ENCODE measurements around the gene FABP3. TPM values are rescaled to one million over a fixed set of nuclear protein-coding genes. Genes with fewer than 3 reads are reported as not detected.

Gene FABP3
- total and polyA plus RNA-seq, 2 experiments from 2014 or later, result 2.1 to 4.0 TPM

DNA sequence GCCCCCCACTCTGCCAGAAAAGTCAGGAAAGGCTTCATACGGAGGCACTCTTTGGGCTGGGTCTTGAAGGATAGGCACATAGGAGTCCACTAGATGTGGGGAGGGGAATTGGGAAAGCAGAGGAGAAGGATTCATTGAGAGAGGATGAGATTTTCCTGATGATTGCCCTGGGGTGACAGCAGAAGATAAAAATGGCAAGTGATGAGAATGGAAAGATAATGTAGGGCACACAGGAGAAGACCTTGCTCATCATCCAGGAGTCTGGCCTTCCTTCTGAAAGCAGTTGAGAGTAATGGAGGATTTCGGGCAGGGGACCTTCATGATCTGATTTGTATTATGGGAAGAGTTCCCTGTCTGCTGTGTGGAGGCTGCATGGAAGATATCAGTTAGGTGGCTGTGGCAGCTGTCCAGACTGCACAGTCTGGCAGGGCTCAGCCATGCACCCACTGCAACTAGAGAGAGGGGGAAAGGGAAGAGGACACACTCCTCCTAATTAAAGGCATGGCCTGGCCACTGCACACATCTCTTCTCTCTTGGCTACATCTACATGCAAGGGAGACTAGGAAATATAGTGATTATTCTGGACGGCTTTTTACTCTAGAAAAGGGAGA lies 9.6 kb upstream of the FABP3 start:
- Histone ChIP-seq H3F3A (ENCODE audit: insufficient read depth) (no peaks in the 10 kb centered on the region), H3K9me2 (ENCODE audit: insufficient read depth) (no peaks in the 10 kb centered on the region), H3K4me1 (ENCODE audit: insufficient read depth) (peaks cover 6% of the 10 kb centered on the region; the same call in 1 of the 2 replicates), H3K4me3 (no peak overlapping the region), H3K36me3 (ENCODE audit: low read depth) (no peaks in the 10 kb centered on the region), H3K27ac (no peak overlapping the region), H3K9me3 (ENCODE audit: low read depth) (no peaks in the 10 kb centered on the region), H4K20me1 (ENCODE audit: insufficient read depth) (no peaks in the 10 kb centered on the region), H2AFZ (no peak overlapping the region), H3K4me2 (ENCODE audit: unreplicated experiment) (no peak overlapping the region), H3K27me3 (replicated peaks; ENCODE audit: insufficient read depth) (no peaks in the 10 kb centered on the region), H3K9ac (no peak overlapping the region), H3K79me2 (ENCODE audit: insufficient read depth) (no peaks in the 10 kb centered on the region)
- no peak for TF ChIP-seq EZH2phosphoT487 (IDR thresholded peaks at IDR 0.05; ENCODE audit: insufficient read depth, low read depth)
- no peak for TF ChIP-seq EZH2 (IDR thresholded peaks at IDR 0.05; ENCODE audit: insufficient read depth, poor library complexity, severe bottlenecking)
- WGBS, 2 experiments (ENCODE audit: low coverage in 1 of 2, low lambda C conversion rate in 2 of 2, missing lambda C conversion rate in 2 of 2), result 94 to 100% methylated on average over 3 of the region's 3 CpGs
- in situ Hi-C loops (cut with MboI), result no loop called here
- DNase-seq, result no peak

DNA sequence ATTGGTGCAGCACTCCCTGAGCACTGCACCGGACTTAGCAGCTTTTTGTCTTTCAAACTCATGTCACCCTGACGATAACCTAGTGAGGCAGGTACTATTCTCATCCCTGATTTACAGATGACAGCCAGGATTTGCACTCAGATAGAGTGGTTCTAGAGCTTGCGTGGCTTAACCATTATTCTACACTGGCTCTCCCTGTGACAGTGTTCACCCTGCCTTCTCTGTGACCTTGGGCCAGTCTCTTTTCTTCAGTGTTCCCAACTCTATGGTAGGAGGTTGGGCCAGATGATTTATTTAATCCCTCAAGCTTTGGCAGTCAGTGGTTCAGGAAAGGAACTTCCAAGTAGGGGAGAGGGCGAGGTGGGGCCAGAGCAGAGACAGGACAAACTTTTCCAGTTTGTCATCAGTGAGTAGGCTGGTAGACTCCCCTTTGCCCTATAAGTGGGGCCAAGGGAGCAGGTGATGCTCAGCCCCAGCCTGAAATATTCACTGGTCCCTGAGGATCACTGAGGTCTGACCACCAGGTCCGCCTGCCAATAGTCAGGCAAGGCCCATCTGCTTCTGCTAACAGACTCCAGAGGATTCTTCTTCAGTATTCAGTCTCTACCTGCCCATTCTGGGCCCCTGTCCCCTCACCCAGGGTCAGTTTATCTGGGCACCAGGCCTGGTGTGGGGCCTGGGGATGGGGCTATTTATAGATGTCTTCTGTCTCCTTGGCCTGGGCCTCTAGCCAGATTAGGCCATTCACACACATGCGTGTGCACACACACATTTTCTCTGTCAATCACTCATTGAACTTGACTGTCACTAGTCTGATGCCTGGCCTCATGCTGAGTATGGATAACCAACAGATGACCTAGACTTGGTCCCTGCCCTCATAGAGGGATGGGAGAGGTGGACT lies 8.8 kb upstream of the FABP3 start:
- H3K9ac ChIP-seq, result no peak overlapping the region
- H3K27me3 ChIP-seq (replicated peaks; ENCODE audit: insufficient read depth), result no peaks in the 10 kb centered on the region
- no peak for TF ChIP-seq EZH2phosphoT487 (IDR thresholded peaks at IDR 0.05; ENCODE audit: insufficient read depth, low read depth)
- no peak for TF ChIP-seq EZH2 (IDR thresholded peaks at IDR 0.05; ENCODE audit: insufficient read depth, poor library complexity, severe bottlenecking)
- no peak overlapping the region for H3K4me2 ChIP-seq (ENCODE audit: unreplicated experiment)
- H3K9me3 ChIP-seq (ENCODE audit: low read depth), result no peaks in the 10 kb centered on the region
- peak; percentile 45 for DNase-seq
- in situ Hi-C loops (cut with MboI), result no loop called here
- no peaks in the 10 kb centered on the region for H3K79me2 ChIP-seq (ENCODE audit: insufficient read depth)
- no peaks in the 10 kb centered on the region for H3F3A ChIP-seq (ENCODE audit: insufficient read depth)
- H3K9me2 ChIP-seq (ENCODE audit: insufficient read depth), result no peaks in the 10 kb centered on the region
- H2AFZ ChIP-seq, result no peak overlapping the region
- 74 to 76% methylated on average over 6 of the region's 6 CpGs for WGBS, 2 experiments (ENCODE audit: low coverage in 1 of 2, low lambda C conversion rate in 2 of 2, missing lambda C conversion rate in 2 of 2)
- H3K27ac ChIP-seq, result no peak overlapping the region
- H3K36me3 ChIP-seq (ENCODE audit: low read depth), result no peaks in the 10 kb centered on the region
- no peaks in the 10 kb centered on the region for H4K20me1 ChIP-seq (ENCODE audit: insufficient read depth)
- peaks cover 6% of the 10 kb centered on the region; the same call in 1 of the 2 replicates for H3K4me1 ChIP-seq (ENCODE audit: insufficient read depth)
- H3K4me3 ChIP-seq, result no peak overlapping the region

DNA sequence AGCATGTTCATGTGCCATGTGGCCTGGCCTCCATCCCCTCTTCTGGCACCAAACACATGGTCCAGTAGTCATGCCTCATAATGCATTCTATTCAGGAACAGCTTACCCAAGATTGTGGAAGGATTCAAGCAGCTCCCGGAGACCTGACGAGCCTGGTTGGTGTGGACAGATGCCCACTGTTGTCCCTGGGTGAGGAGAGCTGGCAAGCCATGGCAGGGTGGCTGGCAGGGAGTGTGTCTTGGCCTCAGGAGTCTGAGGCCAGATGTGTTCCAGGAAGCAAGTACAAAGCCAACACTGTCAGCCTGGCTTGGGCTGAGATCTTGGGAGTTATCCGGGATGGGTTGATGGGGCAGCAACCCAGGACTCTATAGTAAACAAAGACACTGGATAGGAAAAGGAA lies 7.3 kb upstream of the FABP3 start:
- H3K4me3 ChIP-seq, result no peak overlapping the region
- WGBS, 2 experiments (ENCODE audit: low coverage in 1 of 2, low lambda C conversion rate in 2 of 2, missing lambda C conversion rate in 2 of 2), result 44 to 49% methylated on average over 3 of the region's 3 CpGs

DNA sequence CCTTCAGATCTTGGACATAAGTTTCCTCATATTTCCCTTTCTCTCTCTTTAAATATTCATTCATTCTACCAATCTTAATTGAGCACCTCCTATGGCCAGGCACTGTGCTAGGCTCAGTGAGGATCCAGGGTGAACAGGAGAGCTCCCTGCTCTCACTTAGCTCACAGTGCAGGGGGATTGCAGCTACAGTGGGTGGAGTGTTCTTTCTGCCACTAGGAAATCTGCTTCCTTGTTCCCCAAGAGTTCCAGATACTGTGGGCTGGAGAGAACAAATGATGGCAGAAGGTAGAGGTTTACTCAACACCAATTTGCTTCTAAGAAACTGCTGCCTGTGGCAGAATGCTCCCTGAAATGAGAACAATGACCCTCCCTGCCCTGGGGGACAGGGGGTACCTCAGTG lies 5.1 kb upstream of the FABP3 start:
- Histone ChIP-seq H3K27ac (no peak overlapping the region), H3K36me3 (ENCODE audit: low read depth) (no peaks in the 10 kb centered on the region), H3K4me3 (no peak overlapping the region), H2AFZ (no peak overlapping the region), H3K27me3 (replicated peaks; ENCODE audit: insufficient read depth) (no peaks in the 10 kb centered on the region), H3K9me3 (ENCODE audit: low read depth) (no peaks in the 10 kb centered on the region), H3K9me2 (ENCODE audit: insufficient read depth) (no peaks in the 10 kb centered on the region), H3K4me2 (ENCODE audit: unreplicated experiment) (no peak overlapping the region), H3K79me2 (ENCODE audit: insufficient read depth) (no peaks in the 10 kb centered on the region), H3K4me1 (ENCODE audit: insufficient read depth) (peaks cover 25% of the 10 kb centered on the region), H3K9ac (no peak overlapping the region), H3F3A (ENCODE audit: insufficient read depth) (peaks cover 10% of the 10 kb centered on the region), H4K20me1 (ENCODE audit: insufficient read depth) (no peaks in the 10 kb centered on the region)
- in situ Hi-C loops (cut with MboI), result no loop called here
- DNase-seq, result no peak
- TF ChIP-seq EZH2phosphoT487 (IDR thresholded peaks at IDR 0.05; ENCODE audit: insufficient read depth, low read depth) (no peak), EZH2 (IDR thresholded peaks at IDR 0.05; ENCODE audit: insufficient read depth, poor library complexity, severe bottlenecking) (no peak)

More for the DNA sequence above, 7.3 kb upstream of the FABP3 start:
- Histone ChIP-seq H3F3A (ENCODE audit: insufficient read depth) (no peaks in the 10 kb centered on the region), H3K9ac (no peak overlapping the region), H3K4me1 (ENCODE audit: insufficient read depth) (peaks cover 7% of the 10 kb centered on the region; the same call in 1 of the 2 replicates), H2AFZ (no peak overlapping the region), H3K36me3 (ENCODE audit: low read depth) (no peaks in the 10 kb centered on the region), H3K27ac (no peak overlapping the region), H3K27me3 (replicated peaks; ENCODE audit: insufficient read depth) (no peaks in the 10 kb centered on the region), H3K9me2 (ENCODE audit: insufficient read depth) (no peaks in the 10 kb centered on the region), H3K79me2 (ENCODE audit: insufficient read depth) (no peaks in the 10 kb centered on the region), H3K9me3 (ENCODE audit: low read depth) (no peaks in the 10 kb centered on the region), H4K20me1 (ENCODE audit: insufficient read depth) (no peaks in the 10 kb centered on the region), H3K4me2 (ENCODE audit: unreplicated experiment) (no peak overlapping the region)
- no peak for TF ChIP-seq EZH2 (IDR thresholded peaks at IDR 0.05; ENCODE audit: insufficient read depth, poor library complexity, severe bottlenecking)
- TF ChIP-seq EZH2phosphoT487 (IDR thresholded peaks at IDR 0.05; ENCODE audit: insufficient read depth, low read depth), result no peak
- no peak for DNase-seq
- in situ Hi-C loops (cut with MboI), result no loop called here

Data from GM23248 (cell line).